Measurements from ENCODE around the gene DDX31. TPM values are rescaled to one million over a fixed set of nuclear protein-coding genes. Genes with fewer than 3 reads are reported as not detected.
A peak's percentile ranks its signal among the peaks of the same experiment; 100 is the strongest.

Gene DDX31
- total and polyA plus RNA-seq, 9 of the 15 experiments (the other 6 are each of a cell fraction or from before 2014, with no cell fraction given): 11.9 to 24.6 (median 22.2) TPM

- Histone ChIP-seq H2AFZ (ENCODE audit: low read depth, low read length) (no peak overlapping the region), H3K79me2 (ENCODE audit: control insufficient read depth, insufficient read depth, low read length) (no peaks in the 10 kb centered on the region), H3K9ac (ENCODE audit: insufficient read depth in 1 of 2, low read depth in 2 of 2, low read length in 2 of 2) (no peak overlapping the region), H3K27me3 (ENCODE audit: control insufficient read depth in 2 of 2, insufficient read depth in 2 of 2, low read length in 2 of 2) (no peaks in the 10 kb centered on the region), H3K9me1 (ENCODE audit: control insufficient read depth, insufficient read depth, low read length) (no peaks in the 10 kb centered on the region), H3K36me3 (ENCODE audit: control insufficient read depth, insufficient read depth, low read length) (peaks cover 84% of the 10 kb centered on the region), H3K4me1 (replicated peaks in 1 of 2; ENCODE audit: control insufficient read depth in 2 of 2, insufficient read depth in 2 of 2, low read length in 2 of 2) (no peaks in the 10 kb centered on the region), H3K27ac (ENCODE audit: extremely low read depth, low read depth, low read length) (no peak overlapping the region), H3K4me3 (no peak overlapping the region), H3K4me2 (ENCODE audit: insufficient read depth, low read length) (no peak overlapping the region), H3K9me3 (replicated peaks; ENCODE audit: control insufficient read depth, insufficient read depth, low read depth, low read length) (no peaks in the 10 kb centered on the region), H4K20me1 (replicated peaks; ENCODE audit: control insufficient read depth, insufficient read depth, low read length) (0 out of 2 replicates have a peak, but pooled peaks cover 3% of the 10 kb centered on the region)
- DNase-seq (ENCODE audit: extremely low read depth in 1 of 4, low spot score in 3 of 4) (no peak), ATAC-seq (no peak), FAIRE-seq (no peak)
- no TSS peak for BruUV-seq (replicated peaks)
- intact Hi-C loops (cut with micrococcal nuclease) (no loop called here), in situ Hi-C loops (cut with MboI) (no loop called here)
- ChIA-PET CTCF (ENCODE audit: low intra/inter-chr PET ratio) (no interaction called here), POLR2A (interaction anchor here (0.7 to 1.0 kb wide), 2 partner anchors 11 to 122 kb away, joined by 3 to 6 read pairs; no protein-coding TSS in a partner anchor)
- TF ChIP-seq THRA (IDR thresholded peaks at IDR 0.05): no peak
- WGBS (ENCODE audit: insufficient coverage, low coverage, missing lambda C conversion rate): 90% methylated on average over 7 of the region's 7 CpGs
Measured at GRCh38 chr9:132656299-132656698, 13.5 kb downstream of the DDX31 start.

- no TSS peak for BruUV-seq (replicated peaks)
- in situ Hi-C loops (cut with MboI) (no loop called here), intact Hi-C loops (cut with micrococcal nuclease) (no loop called here)
- CTCF ChIA-PET (ENCODE audit: low intra/inter-chr PET ratio): interaction anchor here (0.7 to 1.5 kb wide), 2 partner anchors 239 to 240 kb away, joined by 4 to 5 read pairs; no protein-coding TSS in a partner anchor
- ATAC-seq: no peak
- POLR2A ChIA-PET: interaction anchor here (1.1 kb wide), 1 partner anchor 14 kb away, joined by 3 read pairs; no protein-coding TSS in a partner anchor
- no peaks in the 10 kb centered on the region for H3K79me2 ChIP-seq (ENCODE audit: control insufficient read depth, insufficient read depth, low read length)
- H2AFZ ChIP-seq (ENCODE audit: low read depth, low read length): no peak overlapping the region
- no peak overlapping the region for H3K9ac ChIP-seq (ENCODE audit: insufficient read depth in 1 of 2, low read depth in 2 of 2, low read length in 2 of 2)
- no peaks in the 10 kb centered on the region for H3K27me3 ChIP-seq (ENCODE audit: control insufficient read depth in 2 of 2, insufficient read depth in 2 of 2, low read length in 2 of 2)
- no peak overlapping the region for H3K4me3 ChIP-seq
- no peak overlapping the region for H3K4me2 ChIP-seq (ENCODE audit: insufficient read depth, low read length)
- no peak for FAIRE-seq
- H3K36me3 ChIP-seq (ENCODE audit: control insufficient read depth, insufficient read depth, low read length): peaks cover 85% of the 10 kb centered on the region
- no peaks in the 10 kb centered on the region for H3K9me1 ChIP-seq (ENCODE audit: control insufficient read depth, insufficient read depth, low read length)
- no peaks in the 10 kb centered on the region for H3K4me1 ChIP-seq (replicated peaks in 1 of 2; ENCODE audit: control insufficient read depth in 2 of 2, insufficient read depth in 2 of 2, low read length in 2 of 2)
- 66% methylated on average over 6 of the region's 6 CpGs for WGBS (ENCODE audit: insufficient coverage, low coverage, missing lambda C conversion rate)
- no peak for DNase-seq (ENCODE audit: extremely low read depth in 1 of 4, low spot score in 3 of 4)
- H4K20me1 ChIP-seq (replicated peaks; ENCODE audit: control insufficient read depth, insufficient read depth, low read length): 0 out of 2 replicates have a peak, but pooled peaks cover 3% of the 10 kb centered on the region
- H3K27ac ChIP-seq (ENCODE audit: extremely low read depth, low read depth, low read length): no peak overlapping the region
- no peaks in the 10 kb centered on the region for H3K9me3 ChIP-seq (replicated peaks; ENCODE audit: control insufficient read depth, insufficient read depth, low read depth, low read length)
- TF ChIP-seq RBM22 (IDR thresholded peaks at IDR 0.05; ENCODE audit: low read depth, low read length, poor library complexity, severe bottlenecking) (no peak), CSDE1 (IDR thresholded peaks at IDR 0.05) (no peak), HNRNPUL1 (IDR thresholded peaks at IDR 0.05; ENCODE audit: low read length) (no peak), POLR2B (IDR thresholded peaks at IDR 0.05; ENCODE audit: low read depth, partially characterized antibody) (no peak), POLR3G (IDR thresholded peaks at IDR 0.05; ENCODE audit: extremely low read depth, insufficient read length, insufficient replicate concordance) (no peak), RAD21 (CRISPR knock-in tag; conservative IDR thresholded peaks at IDR 0.05 in 1 of 2, IDR thresholded peaks at IDR 0.05 in 1 of 2) (peak in 1 of 2 experiments; percentile 33; a peak in 1 of 4 replicates), NEUROD1 (IDR thresholded peaks at IDR 0.05; ENCODE audit: borderline replicate concordance, low read depth, low read length, partially characterized antibody) (no peak), ZNF431 (CRISPR knock-in tag; IDR thresholded peaks at IDR 0.05) (no peak), CTCF (IDR thresholded peaks at IDR 0.05 in 2 of 3, conservative IDR thresholded peaks at IDR 0.05 in 1 of 3; ENCODE audit: insufficient read depth in 2 of 3, low read depth in 1 of 3, low read length in 3 of 3) (0 out of 6 replicates have a peak, but pooled peaks of 2 of the 3 experiments have one; percentile 24 to 40), ZNF232 (CRISPR knock-in tag; IDR thresholded peaks at IDR 0.05) (no peak), ZFPM2 (CRISPR knock-in tag; IDR thresholded peaks at IDR 0.05) (no peak)
Measured at GRCh38 chr9:132651259-132651658, 18.5 kb downstream of the DDX31 start.
